ENCODE results near the gene IL31.

The IL31 gene

GRCh38 chr12:122127839-122128238, 46.2 kb downstream of the IL31 start:
- DNase-seq (ENCODE audit: low spot score): peak; percentile 46

DNA sequence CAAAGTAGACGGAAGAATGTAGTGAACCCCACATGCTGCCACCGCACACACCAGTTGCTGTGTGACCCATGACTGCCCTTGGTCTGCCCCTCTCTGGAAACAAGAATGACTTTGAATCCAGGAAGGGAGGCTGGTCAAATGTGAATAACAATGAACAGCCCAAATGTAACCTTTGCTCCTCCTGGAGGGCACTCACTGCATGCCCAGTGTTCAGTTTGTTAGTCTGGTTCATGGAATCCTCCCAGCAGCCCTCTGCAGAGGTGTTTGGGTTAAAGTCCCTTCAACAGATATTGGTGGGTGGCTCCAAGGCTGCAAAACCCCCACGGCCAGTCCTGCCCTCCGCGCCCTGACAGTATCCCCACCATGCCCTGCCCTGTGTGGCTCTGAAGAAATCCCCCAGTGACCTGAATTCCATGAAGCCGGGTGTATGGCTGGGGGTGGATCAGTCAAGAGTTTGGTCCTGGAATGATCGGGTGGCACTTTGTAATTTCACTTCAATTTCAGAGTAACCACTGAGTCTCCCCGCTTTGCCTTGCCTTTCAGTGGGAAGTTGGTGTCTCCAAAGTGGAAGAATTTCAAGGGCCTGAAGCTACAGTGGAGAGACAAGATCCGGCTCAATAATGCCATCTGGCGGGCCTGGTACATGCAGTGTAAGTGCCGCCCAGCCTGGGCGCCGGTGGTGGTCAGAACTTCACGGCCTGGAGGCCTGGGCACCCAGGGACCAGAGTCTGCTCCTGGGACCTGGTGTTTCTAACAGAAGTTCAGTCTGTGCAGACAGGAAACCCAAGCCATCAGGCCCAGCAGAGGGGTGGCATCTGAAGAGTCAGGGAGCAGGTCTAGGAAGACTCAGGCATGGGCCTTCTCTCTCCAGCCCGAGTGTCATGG, 47.1 kb downstream of the IL31 start:
- peak; percentile 44 for DNase-seq (ENCODE audit: low spot score)

DNA sequence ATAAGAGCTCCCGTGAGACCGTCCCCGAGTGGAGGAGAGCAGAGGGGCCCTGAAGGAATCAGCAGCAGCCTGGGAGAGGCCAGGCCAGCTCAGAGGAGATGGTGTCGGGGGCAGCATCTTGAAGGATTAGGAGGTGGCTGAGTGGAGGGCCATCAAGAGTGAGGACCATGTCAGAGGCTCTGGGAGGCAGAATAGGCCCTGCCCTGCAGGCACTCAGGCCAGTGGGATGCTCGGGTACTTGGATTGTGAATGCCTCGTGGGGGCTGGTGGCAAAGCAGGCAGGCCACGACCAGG, 47.7 kb downstream of the IL31 start:
- DNase-seq (ENCODE audit: low spot score): no peak

GRCh38 chr12:122125452-122126341, 48.3 kb downstream of the IL31 start:
- DNase-seq (ENCODE audit: low spot score): no peak

GRCh38 chr12:122124370-122124769, 49.7 kb downstream of the IL31 start:
- DNase-seq (ENCODE audit: low spot score): no peak

DNA sequence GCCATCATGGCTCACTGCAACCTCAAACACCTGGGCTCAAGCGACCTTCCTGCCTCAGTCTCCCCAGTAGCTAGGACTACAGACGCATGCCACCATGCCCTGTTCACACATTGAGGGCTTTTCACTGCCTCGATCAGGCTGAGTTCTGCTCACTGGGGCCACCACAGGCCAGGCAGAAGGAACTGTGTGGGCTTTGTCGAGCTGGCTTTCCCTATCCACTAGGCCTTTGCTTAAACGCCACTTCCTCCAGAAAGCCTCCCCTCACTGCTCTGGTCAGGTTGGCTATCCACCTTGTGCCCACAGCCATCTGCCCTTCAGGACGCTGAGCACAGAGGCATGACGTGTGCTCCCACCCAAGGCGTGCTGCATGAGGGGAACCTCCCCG, 50.3 kb downstream of the IL31 start:
- no peak for DNase-seq (ENCODE audit: low spot score)

DNA sequence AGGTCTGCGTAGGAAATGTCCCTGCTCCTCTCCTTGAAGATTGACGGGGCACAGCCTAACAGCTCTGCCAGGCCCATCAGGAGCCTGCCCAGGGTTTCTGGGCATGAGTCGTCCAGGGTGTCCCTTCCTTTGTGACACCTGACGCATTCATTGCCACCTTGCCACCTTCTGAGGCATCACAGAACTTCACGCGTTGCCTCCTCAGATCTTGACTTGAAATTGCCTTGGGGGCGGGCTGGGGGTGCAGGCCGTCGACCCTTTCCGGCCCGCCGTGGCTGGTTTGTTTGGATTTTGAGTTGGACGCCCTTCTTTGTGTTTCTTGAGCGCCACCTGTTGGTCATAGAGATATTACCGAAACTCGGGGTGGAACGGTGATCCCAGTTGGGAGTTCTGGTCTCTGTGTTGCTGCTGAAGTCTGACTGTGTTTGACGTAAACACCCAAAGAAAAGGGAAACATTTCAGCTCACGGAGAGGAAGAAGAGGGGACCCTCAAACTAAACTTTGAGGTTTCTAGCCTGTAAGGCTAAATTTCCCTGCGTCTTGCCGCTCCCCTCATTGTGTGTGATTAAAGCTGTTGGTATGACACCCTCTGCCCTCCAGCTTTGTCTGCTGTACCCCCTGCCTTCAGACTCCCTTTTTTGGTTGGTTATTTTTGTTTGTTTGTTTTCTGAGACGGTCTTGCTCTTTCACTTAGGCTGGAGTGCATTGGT, 50.8 kb downstream of the IL31 start:
- peak; percentile 89 for DNase-seq (ENCODE audit: low spot score)
